ENCODE measurements around the gene MYO1B.

GRCh38 chr2:191263050-191263449 lies 17.8 kb downstream of the MYO1B start:
- TF ChIP-seq POLR2AphosphoS5 (IDR thresholded peaks at IDR 0.05; ENCODE audit: low read depth, low read length) (no peak), TAF1 (IDR thresholded peaks at IDR 0.05; ENCODE audit: borderline replicate concordance, insufficient read depth, low read length) (no peak)
